ENCODE measurements around the gene KIF17. TPM values are rescaled to one million over a fixed set of nuclear protein-coding genes. Genes with fewer than 3 reads are reported as not detected.

Gene KIF17
- polyA plus RNA-seq, 1 of the 3 experiments (the other 2 are of a cell fraction): 4.3 TPM

DNA sequence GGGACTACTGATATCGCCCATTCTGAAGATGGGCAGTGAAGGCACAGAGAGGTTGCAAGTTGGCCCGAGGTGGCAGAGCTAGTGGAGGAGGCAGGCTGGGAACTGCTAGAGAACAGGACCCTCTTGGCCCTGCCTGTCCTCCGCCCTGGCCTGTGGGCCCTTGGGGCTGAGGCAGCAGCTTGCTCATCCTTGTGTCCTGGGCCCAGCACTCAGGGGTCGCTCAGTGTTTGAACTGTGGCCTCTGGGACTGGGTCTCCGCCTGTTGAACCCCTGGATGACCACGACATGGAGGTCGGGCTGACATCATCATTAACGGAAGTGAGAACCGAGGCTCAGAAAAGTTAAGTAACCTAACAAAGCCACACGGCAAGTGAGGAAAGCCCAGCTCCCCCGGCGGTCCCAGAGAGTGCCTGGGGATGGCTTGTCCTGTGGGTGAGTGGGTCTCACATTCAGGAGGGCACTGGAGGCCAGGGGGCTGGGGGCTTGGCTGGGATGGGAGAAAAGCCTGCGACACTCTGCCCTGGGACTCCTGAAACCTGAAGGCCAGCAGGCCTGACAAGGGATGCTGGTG is 33.7 kb downstream of the KIF17 start:
- WGBS (ENCODE audit: low lambda C conversion rate): 84% methylated on average over 12 of the region's 13 CpGs
- no peaks in the 10 kb centered on the region for H3K9me2 ChIP-seq
- POLR2A ChIA-PET: interaction anchor here (0.6 to 0.8 kb wide), 2 partner anchors 23 to 554 kb away, joined by 3 read pairs; partner anchors contain the start of gene DDOST

More for the DNA sequence above, 33.7 kb downstream of the KIF17 start:
- Histone ChIP-seq H3K4me1 (ENCODE audit: control insufficient read depth in 1 of 2, insufficient read depth in 2 of 2, low read depth in 1 of 2, low read length in 1 of 2) (no peaks in the 10 kb centered on the region; a peak in 1 of 4 replicates), H3K27me3 (ENCODE audit: insufficient read depth) (no peaks in the 10 kb centered on the region), H3K36me3 (replicated peaks in 1 of 2; ENCODE audit: control insufficient read depth in 1 of 2, insufficient read depth in 2 of 2, low read length in 1 of 2) (no peaks in the 10 kb centered on the region), H3K4me3 (ENCODE audit: low read depth in 2 of 2, low read length in 1 of 2) (no peak overlapping the region), H3K79me2 (ENCODE audit: insufficient read depth) (no peaks in the 10 kb centered on the region), H3K27ac (ENCODE audit: low read depth in 2 of 2, low read length in 1 of 2) (no peak overlapping the region), H3K9ac (no peak overlapping the region), H3K4me2 (no peak overlapping the region), H4K20me1 (ENCODE audit: insufficient read depth) (no peaks in the 10 kb centered on the region), H3K9me3 (no peaks in the 10 kb centered on the region), H2AFZ (ENCODE audit: low read depth) (no peak overlapping the region), H3F3A (replicated peaks; ENCODE audit: insufficient read depth) (no peaks in the 10 kb centered on the region)
- DNase-seq: no peak
- CTCF ChIA-PET: interaction anchor here (0.9 to 1.2 kb wide), 2 partner anchors 13 to 23 kb away, joined by 3 read pairs; partner anchors contain the start of gene DDOST
- TF ChIP-seq, protein P1, sequence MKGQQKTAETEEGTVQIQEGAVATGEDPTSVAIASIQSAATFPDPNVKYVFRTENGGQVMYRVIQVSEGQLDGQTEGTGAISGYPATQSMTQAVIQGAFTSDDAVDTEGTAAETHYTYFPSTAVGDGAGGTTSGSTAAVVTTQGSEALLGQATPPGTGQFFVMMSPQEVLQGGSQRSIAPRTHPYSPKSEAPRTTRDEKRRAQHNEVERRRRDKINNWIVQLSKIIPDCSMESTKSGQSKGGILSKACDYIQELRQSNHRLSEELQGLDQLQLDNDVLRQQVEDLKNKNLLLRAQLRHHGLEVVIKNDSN (IDR thresholded peaks at IDR 0.05; ENCODE audit: borderline replicate concordance, low read depth): no peak
- TF ChIP-seq CHD2 (IDR thresholded peaks at IDR 0.05; ENCODE audit: low read length, partially characterized antibody) (no peak), TCF12 (IDR thresholded peaks at IDR 0.05) (no peak), SMC3 (IDR thresholded peaks at IDR 0.05; ENCODE audit: low read depth, low read length) (no peak), RXRA (IDR thresholded peaks at IDR 0.05; ENCODE audit: borderline replicate concordance, low read depth) (no peak), RFX5 (IDR thresholded peaks at IDR 0.05; ENCODE audit: low read length) (no peak), FOXM1 (IDR thresholded peaks at IDR 0.05; ENCODE audit: low read depth) (no peak), YY1 (IDR thresholded peaks at IDR 0.05; ENCODE audit: low read depth) (no peak), FOXJ3 (CRISPR knock-in tag; IDR thresholded peaks at IDR 0.05) (no peak), SIN3A (IDR thresholded peaks at IDR 0.05; ENCODE audit: borderline replicate concordance, low read depth, low read length) (no peak), NRF1 (IDR thresholded peaks at IDR 0.05; ENCODE audit: low read depth, low read length) (no peak), POLR2AphosphoS5 (IDR thresholded peaks at IDR 0.05; ENCODE audit: low read depth, low read length) (no peak), GABPA (IDR thresholded peaks at IDR 0.05; ENCODE audit: low read depth) (no peak), FOSL2 (IDR thresholded peaks at IDR 0.05; ENCODE audit: borderline replicate concordance, low read depth) (no peak), GATA2 (CRISPR knock-in tag; IDR thresholded peaks at IDR 0.05) (no peak), MEF2A (IDR thresholded peaks at IDR 0.05; ENCODE audit: borderline replicate concordance, low read depth) (no peak)
- TF ChIP-seq, protein P2, sequence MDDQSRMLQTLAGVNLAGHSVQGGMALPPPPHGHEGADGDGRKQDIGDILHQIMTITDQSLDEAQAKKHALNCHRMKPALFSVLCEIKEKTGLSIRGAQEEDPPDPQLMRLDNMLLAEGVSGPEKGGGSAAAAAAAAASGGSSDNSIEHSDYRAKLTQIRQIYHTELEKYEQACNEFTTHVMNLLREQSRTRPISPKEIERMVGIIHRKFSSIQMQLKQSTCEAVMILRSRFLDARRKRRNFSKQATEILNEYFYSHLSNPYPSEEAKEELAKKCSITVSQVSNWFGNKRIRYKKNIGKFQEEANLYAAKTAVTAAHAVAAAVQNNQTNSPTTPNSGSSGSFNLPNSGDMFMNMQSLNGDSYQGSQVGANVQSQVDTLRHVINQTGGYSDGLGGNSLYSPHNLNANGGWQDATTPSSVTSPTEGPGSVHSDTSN (IDR thresholded peaks at IDR 0.05): no peak
- TF ChIP-seq, protein P3, sequence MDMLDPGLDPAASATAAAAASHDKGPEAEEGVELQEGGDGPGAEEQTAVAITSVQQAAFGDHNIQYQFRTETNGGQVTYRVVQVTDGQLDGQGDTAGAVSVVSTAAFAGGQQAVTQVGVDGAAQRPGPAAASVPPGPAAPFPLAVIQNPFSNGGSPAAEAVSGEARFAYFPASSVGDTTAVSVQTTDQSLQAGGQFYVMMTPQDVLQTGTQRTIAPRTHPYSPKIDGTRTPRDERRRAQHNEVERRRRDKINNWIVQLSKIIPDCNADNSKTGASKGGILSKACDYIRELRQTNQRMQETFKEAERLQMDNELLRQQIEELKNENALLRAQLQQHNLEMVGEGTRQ (IDR thresholded peaks at IDR 0.05; ENCODE audit: borderline replicate concordance, low read depth, low read length): no peak
- TF ChIP-seq, protein P4, sequence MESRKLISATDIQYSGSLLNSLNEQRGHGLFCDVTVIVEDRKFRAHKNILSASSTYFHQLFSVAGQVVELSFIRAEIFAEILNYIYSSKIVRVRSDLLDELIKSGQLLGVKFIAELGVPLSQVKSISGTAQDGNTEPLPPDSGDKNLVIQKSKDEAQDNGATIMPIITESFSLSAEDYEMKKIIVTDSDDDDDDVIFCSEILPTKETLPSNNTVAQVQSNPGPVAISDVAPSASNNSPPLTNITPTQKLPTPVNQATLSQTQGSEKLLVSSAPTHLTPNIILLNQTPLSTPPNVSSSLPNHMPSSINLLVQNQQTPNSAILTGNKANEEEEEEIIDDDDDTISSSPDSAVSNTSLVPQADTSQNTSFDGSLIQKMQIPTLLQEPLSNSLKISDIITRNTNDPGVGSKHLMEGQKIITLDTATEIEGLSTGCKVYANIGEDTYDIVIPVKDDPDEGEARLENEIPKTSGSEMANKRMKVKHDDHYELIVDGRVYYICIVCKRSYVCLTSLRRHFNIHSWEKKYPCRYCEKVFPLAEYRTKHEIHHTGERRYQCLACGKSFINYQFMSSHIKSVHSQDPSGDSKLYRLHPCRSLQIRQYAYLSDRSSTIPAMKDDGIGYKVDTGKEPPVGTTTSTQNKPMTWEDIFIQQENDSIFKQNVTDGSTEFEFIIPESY (IDR thresholded peaks at IDR 0.05; ENCODE audit: borderline replicate concordance, low read depth): no peak

Data from SK-N-SH (cell line).